ENCODE results near the gene CRKL.

DNA sequence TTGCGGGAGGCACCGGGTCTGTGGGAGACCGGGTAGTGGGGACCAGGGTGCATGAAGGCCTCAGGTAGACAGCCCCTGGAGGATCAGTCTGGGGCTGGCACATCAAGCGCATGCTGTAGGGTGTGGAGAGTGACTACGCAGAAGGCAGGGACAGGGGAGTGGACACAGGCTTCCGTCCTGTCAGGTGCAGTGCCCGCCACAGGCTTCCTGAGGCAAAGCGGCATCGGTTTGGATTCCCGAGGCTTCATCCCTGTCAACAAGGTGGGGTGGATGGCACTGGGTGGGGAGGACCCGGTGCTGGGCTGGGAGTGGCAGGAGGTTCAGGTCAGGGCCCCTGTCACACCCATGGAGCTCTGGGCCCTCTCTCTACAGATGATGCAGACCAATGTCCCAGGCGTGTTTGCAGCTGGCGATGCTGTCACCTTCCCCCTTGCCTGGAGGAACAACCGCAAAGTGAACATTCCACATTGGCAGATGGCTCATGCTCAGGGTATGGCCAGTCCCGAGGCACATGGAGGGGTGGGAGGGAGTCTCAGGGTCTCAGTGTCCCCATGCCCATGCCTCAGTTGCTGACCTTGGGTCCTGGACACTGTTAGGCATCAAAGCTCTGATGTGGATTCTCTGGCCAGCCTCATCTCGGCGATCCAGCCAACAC is 60.4 kb downstream of the CRKL start:
- TF ChIP-seq, protein P1, sequence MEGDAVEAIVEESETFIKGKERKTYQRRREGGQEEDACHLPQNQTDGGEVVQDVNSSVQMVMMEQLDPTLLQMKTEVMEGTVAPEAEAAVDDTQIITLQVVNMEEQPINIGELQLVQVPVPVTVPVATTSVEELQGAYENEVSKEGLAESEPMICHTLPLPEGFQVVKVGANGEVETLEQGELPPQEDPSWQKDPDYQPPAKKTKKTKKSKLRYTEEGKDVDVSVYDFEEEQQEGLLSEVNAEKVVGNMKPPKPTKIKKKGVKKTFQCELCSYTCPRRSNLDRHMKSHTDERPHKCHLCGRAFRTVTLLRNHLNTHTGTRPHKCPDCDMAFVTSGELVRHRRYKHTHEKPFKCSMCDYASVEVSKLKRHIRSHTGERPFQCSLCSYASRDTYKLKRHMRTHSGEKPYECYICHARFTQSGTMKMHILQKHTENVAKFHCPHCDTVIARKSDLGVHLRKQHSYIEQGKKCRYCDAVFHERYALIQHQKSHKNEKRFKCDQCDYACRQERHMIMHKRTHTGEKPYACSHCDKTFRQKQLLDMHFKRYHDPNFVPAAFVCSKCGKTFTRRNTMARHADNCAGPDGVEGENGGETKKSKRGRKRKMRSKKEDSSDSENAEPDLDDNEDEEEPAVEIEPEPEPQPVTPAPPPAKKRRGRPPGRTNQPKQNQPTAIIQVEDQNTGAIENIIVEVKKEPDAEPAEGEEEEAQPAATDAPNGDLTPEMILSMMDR (conservative IDR thresholded peaks at IDR 0.05): no peak
- TF ChIP-seq EZH2 (IDR thresholded peaks at IDR 0.05; ENCODE audit: low read depth): no peak

Data from PC-9 (cell line).